Testis (tissue), 2 donors: ENCODE measurements around the gene PDE4B.

Experiments used
- POLR2A ChIP-seq: fragments of 450-650 bp; IDR thresholded peaks from one replicate; pipeline ENCODE4 v1.6.1; 2017; ENCODE audit warnings: antibody characterized with exemption, mild to moderate bottlenecking, moderate library complexity
- TF ChIP-seq, protein P1 (sequence below), 3 experiments: fragments of 450-650 bp in 2 of 3; fragments of 200-600 bp in 1 of 3; sonication (generic) in 1 of 3; IDR thresholded peaks; one replicate each; pipeline ENCODE4 v1.5.1; 2016 to 2019; ENCODE audit warnings: antibody characterized with exemption in 3 of 3, mild to moderate bottlenecking in 2 of 3, moderate library complexity in 1 of 3

DNA sequence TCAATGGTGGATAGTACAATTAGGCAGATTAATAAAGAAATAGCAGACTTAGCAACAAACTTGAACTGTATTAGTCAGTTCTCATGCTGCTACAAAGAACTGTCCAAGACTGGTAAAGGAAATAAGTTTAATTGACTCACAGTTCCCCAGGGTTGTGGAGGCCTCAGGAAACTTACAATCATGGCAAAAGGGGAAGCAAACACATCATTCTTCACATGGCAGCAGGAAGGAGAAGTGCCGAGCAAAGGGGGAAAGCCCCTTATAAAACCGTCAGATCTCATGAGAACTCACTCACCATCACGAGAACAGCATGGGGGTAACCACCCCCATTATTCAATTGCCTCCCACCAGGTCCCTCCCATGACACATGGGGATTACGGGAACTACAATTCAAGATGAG, 27.1 kb upstream of the PDE4B start:
- TF ChIP-seq POLR2A: no peak
- TF ChIP-seq, protein P1, sequence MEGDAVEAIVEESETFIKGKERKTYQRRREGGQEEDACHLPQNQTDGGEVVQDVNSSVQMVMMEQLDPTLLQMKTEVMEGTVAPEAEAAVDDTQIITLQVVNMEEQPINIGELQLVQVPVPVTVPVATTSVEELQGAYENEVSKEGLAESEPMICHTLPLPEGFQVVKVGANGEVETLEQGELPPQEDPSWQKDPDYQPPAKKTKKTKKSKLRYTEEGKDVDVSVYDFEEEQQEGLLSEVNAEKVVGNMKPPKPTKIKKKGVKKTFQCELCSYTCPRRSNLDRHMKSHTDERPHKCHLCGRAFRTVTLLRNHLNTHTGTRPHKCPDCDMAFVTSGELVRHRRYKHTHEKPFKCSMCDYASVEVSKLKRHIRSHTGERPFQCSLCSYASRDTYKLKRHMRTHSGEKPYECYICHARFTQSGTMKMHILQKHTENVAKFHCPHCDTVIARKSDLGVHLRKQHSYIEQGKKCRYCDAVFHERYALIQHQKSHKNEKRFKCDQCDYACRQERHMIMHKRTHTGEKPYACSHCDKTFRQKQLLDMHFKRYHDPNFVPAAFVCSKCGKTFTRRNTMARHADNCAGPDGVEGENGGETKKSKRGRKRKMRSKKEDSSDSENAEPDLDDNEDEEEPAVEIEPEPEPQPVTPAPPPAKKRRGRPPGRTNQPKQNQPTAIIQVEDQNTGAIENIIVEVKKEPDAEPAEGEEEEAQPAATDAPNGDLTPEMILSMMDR (IDR thresholded peaks at IDR 0.05): no peak
